ENCODE data around the gene NOTCH1.

NOTCH1 gene

GRCh38 chr9:136538599-136539426 lies 7.0 kb downstream of the NOTCH1 start:
- no peak for TF ChIP-seq ZFX (IDR thresholded peaks at IDR 0.05)
- TF ChIP-seq CTCF (conservative IDR thresholded peaks at IDR 0.05) = no peak
- H3K27ac ChIP-seq = peak overlapping the region; percentile 72

GRCh38 chr9:136537896-136538598 lies 7.8 kb downstream of the NOTCH1 start:
- H3K27ac ChIP-seq = peak overlapping the region; percentile 72
- no peak for TF ChIP-seq CTCF (conservative IDR thresholded peaks at IDR 0.05)
- no peak for TF ChIP-seq ZFX (IDR thresholded peaks at IDR 0.05)

DNA sequence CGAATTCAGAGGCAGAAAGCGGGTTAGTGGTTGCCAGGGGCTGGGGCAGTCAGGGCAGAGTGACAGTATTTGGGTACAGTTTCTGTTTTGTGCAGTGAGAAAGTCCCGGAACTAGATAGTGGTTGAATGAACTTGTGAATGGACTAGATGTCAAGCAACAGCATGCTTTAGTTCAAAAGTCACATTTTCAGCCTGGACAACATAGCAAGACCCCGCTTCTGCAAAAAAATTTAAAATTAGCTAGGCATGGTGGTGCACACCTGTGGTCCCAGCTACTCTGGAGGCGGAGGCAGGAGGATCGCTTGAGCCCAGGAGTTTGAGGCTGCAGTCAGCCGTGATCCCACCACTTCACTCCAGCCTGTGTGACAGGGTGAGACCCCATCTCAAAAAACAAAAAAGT lies 8.4 kb downstream of the NOTCH1 start:
- no peak overlapping the region for H3K27ac ChIP-seq
- no peak for TF ChIP-seq CTCF (conservative IDR thresholded peaks at IDR 0.05)
- TF ChIP-seq ZFX (IDR thresholded peaks at IDR 0.05) = no peak

DNA sequence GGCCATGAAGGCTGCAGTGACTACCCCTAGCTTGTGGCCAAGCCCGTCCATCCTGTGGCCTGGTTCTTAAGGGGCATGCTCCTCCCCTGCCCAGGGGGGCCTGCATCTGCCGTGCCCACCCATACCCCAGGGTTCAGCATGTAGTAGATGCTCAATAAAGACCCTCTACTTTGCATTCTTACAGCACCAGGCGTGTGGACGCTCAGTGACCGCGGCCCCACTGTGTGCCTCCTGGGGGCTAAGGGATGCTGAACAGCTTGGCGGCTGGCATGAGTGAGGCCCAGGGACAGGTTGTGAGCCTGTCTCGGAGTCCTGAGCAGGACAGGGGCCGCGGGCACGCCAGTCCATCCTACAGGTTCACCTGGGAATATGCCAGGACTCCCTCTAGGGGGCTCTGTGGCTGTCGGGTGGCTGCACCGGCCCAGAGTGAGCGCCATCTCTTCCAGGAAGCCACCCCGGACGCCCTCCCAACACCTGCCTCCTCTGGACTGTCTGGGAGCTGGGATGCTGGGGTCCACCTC lies 9.1 kb downstream of the NOTCH1 start:
- TF ChIP-seq CTCF (conservative IDR thresholded peaks at IDR 0.05) (no peak), ZFX (IDR thresholded peaks at IDR 0.05) (no peak)
- H3K27ac ChIP-seq = no peak overlapping the region

DNA sequence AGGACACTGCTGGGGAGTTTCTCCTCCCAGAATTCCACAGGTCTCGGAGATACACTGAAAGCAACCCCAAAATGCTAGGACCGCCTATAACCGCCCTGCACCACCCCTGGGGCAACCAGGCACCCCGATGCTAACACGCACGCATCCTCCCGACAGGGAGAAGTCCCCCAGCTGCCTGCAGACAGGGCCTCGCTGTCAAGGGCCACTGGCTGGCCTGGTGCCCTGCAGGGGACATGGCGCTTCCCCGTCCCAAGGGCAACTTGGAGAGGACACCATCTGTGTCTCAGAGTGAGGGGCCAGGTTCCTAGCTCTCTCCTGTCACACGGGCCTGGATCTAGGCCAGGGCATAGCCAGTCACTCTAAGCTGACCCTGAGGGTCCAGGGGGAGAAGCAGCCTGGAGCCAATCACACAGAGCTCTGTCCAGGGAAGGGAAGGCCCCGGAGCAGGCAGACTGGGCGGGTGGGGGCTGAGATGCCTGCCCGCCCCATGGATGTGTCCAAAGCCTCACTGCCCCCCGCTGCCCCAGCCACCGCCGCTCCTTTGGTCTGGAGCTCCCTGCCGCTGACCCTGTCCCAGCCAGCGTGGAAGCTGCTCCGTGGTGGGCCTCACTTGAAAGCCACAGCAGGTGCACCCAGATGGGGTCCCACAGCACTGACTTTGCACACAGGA lies 9.7 kb downstream of the NOTCH1 start:
- TF ChIP-seq CTCF (conservative IDR thresholded peaks at IDR 0.05) = no peak
- no peak for TF ChIP-seq ZFX (IDR thresholded peaks at IDR 0.05)
- H3K27ac ChIP-seq = no peak overlapping the region

DNA sequence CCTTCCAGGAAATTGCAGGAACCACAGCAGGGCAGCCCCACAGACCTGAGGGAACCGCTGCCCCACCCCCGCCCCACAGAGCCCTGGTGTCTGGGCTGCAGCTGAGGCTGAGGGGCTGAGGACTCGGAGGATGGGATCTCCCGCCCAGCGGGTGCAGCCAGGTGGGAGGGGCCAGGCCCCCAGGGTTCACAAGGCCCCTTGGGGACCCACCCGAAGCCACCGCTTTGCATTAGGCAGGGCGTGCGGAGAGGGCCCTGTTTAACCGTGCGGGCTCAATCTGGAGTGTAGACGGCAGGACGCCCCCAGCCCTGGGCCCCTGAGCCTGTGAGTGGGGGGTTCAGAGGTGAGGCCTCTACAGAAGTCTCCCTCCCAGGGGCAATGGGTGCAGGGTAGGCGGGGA lies 10.8 kb downstream of the NOTCH1 start:
- no peak overlapping the region for H3K27ac ChIP-seq
- TF ChIP-seq ZFX (IDR thresholded peaks at IDR 0.05) = no peak
- no peak for TF ChIP-seq CTCF (conservative IDR thresholded peaks at IDR 0.05)

All from C4-2B (cell line).